Panc1 (cell line): ENCODE results near the gene CRELD1.

Source experiments
- POLR2AphosphoS5 ChIP-seq: IDR thresholded peaks from 2 replicates; pipeline ENCODE4 v1.6.1; 2012; ENCODE audit warnings: mild to moderate bottlenecking, low read depth, low read length, moderate library complexity
- REST ChIP-seq, 2 experiments: IDR thresholded peaks; 2 replicates each; pipeline ENCODE4 v1.6.1; 2011 to 2012; ENCODE audit warnings: low read depth in 2 of 2, control low read depth in 1 of 2, low read length in 1 of 2, mild to moderate bottlenecking in 1 of 2, moderate library complexity in 1 of 2; ENCODE audit not compliant: insufficient read depth in 1 of 2
- TF ChIP-seq, protein P1 (sequence below): fragments of 450-650 bp; IDR thresholded peaks from 2 replicates; pipeline ENCODE4 v1.5.1; 2017; ENCODE audit warnings: mild to moderate bottlenecking

DNA sequence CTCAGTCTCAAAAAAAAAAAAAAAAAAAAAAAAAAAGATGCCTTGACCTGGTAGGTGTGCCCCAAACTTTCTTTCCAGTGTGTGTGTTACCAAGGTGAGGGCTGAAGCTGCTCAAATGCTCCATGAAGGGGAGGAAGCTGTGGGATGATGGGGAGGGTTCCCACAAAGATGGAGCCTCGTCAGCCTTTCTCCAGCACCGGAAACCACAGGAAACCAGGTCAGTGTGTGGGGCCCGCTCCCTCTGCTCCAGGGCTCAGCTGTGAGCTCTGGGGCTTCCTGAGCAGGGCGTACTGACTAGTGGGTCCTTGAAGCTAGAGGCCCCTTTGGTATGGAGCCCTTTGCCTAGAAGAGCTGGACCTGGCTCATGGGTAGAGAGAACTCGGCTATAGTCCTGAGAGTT, 31.7 kb upstream of the CRELD1 start:
- TF ChIP-seq, protein P1, sequence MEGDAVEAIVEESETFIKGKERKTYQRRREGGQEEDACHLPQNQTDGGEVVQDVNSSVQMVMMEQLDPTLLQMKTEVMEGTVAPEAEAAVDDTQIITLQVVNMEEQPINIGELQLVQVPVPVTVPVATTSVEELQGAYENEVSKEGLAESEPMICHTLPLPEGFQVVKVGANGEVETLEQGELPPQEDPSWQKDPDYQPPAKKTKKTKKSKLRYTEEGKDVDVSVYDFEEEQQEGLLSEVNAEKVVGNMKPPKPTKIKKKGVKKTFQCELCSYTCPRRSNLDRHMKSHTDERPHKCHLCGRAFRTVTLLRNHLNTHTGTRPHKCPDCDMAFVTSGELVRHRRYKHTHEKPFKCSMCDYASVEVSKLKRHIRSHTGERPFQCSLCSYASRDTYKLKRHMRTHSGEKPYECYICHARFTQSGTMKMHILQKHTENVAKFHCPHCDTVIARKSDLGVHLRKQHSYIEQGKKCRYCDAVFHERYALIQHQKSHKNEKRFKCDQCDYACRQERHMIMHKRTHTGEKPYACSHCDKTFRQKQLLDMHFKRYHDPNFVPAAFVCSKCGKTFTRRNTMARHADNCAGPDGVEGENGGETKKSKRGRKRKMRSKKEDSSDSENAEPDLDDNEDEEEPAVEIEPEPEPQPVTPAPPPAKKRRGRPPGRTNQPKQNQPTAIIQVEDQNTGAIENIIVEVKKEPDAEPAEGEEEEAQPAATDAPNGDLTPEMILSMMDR = no peak
- no peak for TF ChIP-seq REST (IDR thresholded peaks at IDR 0.05; ENCODE audit: insufficient read depth in 1 of 2, low read depth in 2 of 2, low read length in 1 of 2)
- no peak for TF ChIP-seq POLR2AphosphoS5
